H1 (cell line): ENCODE data around the gene UGT1A9. TPM values are rescaled to one million over a fixed set of nuclear protein-coding genes. Genes with fewer than 3 reads are reported as not detected.

Experiments
- CTCF ChIA-PET: fragments of 300-600 bp; sonication (Branson Sonifier 250); formaldehyde crosslinking; loops from one replicate; lab custom pipeline; 2021; ENCODE audit not compliant: partially characterized antibody; lab: Charles Lee
- POLR2A ChIA-PET: fragments of 300-600 bp; sonication (Branson Sonifier 250); formaldehyde crosslinking; loops from one replicate; lab custom pipeline; 2021; ENCODE audit warnings: inconsistent platforms; ENCODE audit not compliant: partially characterized antibody; lab: Charles Lee
- DNase-seq, 2 experiments: peaks; one replicate each; pipeline versions ENCODE4 v3.0.0 to v3.0.0-alpha.2; 2010 to 2022; ENCODE audit warnings: low spot score in 2 of 2, low read depth in 1 of 2, mixed read lengths in 1 of 2
- FAIRE-seq: peaks from 2 replicates; lab custom pipeline; 2011; peaks lifted over from hg19 to GRCh38; lab: Jason Lieb, UNC
- H2AFZ ChIP-seq: 2 replicates; pipeline ENCODE4 v1.8.1; 2012; ENCODE audit warnings: low read length, inconsistent platforms
- H2AK5ac ChIP-seq: 2 replicates; pipeline ENCODE4 v1.6.1; 2013; ENCODE audit warnings: low read depth, low read length
- H2BK120ac ChIP-seq: replicated peaks from 2 replicates; pipeline ENCODE3; 2013; ENCODE audit warnings: low read depth, low read length, inconsistent platforms
- H2BK12ac ChIP-seq: 2 replicates; pipeline ENCODE4 v1.6.1; 2013; ENCODE audit warnings: low read depth, low read length
- H2BK15ac ChIP-seq: 2 replicates; pipeline ENCODE4 v1.6.1; 2013; ENCODE audit warnings: low read length
- H2BK20ac ChIP-seq: 2 replicates; pipeline ENCODE4 v1.6.1; 2013; ENCODE audit warnings: low read length
- H2BK5ac ChIP-seq: 2 replicates; pipeline ENCODE4 v1.6.1; 2013; ENCODE audit warnings: low read depth, low read length
- H3K14ac ChIP-seq: 2 replicates; pipeline ENCODE4 v1.6.1; 2013; ENCODE audit warnings: inconsistent platforms; ENCODE audit not compliant: insufficient read length
- H3K18ac ChIP-seq: 2 replicates; pipeline ENCODE4 v1.6.1; 2013; ENCODE audit warnings: low read length; ENCODE audit errors: extremely low read depth
- H3K23ac ChIP-seq: 2 replicates; pipeline ENCODE4 v1.6.1; 2013; ENCODE audit warnings: inconsistent platforms; ENCODE audit not compliant: insufficient read length
- H3K23me2 ChIP-seq: 2 replicates; pipeline ENCODE4 v1.6.1; 2013; ENCODE audit warnings: low read depth, low read length
- H3K27ac ChIP-seq: 2 replicates; pipeline ENCODE4 v1.6.1; 2011; ENCODE audit warnings: low read depth, low read length, inconsistent platforms
- H3K27me3 ChIP-seq, 4 experiments: replicated peaks in 1 of 4; 1 replicate in 1 of 4; 2 replicates in 3 of 4; pipeline versions ENCODE4 v1.6.1 to v1.8.1; 2011 to 2013; ENCODE audit warnings: low read length in 3 of 4, mild to moderate bottlenecking in 3 of 4, inconsistent platforms in 2 of 4, mixed read lengths in 2 of 4, moderate library complexity in 1 of 4; ENCODE audit not compliant: control insufficient read depth in 3 of 4, insufficient read depth in 3 of 4; ENCODE audit errors: extremely low read depth in 1 of 4
- H3K36me3 ChIP-seq, 4 experiments: 2 replicates each; pipeline versions ENCODE4 v1.6.1 to v1.8.1; 2011 to 2013; ENCODE audit warnings: mild to moderate bottlenecking in 4 of 4, low read length in 3 of 4, moderate library complexity in 2 of 4, control low read depth in 1 of 4, inconsistent platforms in 1 of 4; ENCODE audit not compliant: insufficient read depth in 4 of 4, control insufficient read depth in 2 of 4
- H3K4ac ChIP-seq: replicated peaks from 2 replicates; pipeline ENCODE3; 2013; ENCODE audit warnings: low read length, low read depth, mixed read lengths, inconsistent platforms; ENCODE audit not compliant: insufficient read length
- H3K4me1 ChIP-seq, 4 experiments: replicated peaks in 1 of 4; 1 replicate in 1 of 4; 2 replicates in 3 of 4; pipeline versions ENCODE4 v1.6.1 to v1.8.1; 2011 to 2013; ENCODE audit warnings: low read length in 3 of 4, inconsistent platforms in 2 of 4, mixed read lengths in 1 of 4; ENCODE audit not compliant: insufficient read depth in 4 of 4, control insufficient read depth in 3 of 4
- H3K4me2 ChIP-seq, 2 experiments: 2 replicates each; pipeline versions ENCODE4 v1.6.1 to v1.8.1; 2011 to 2013; ENCODE audit warnings: low read depth in 2 of 2, low read length in 2 of 2, control low read depth in 1 of 2, inconsistent platforms in 1 of 2, mild to moderate bottlenecking in 1 of 2; ENCODE audit not compliant: insufficient read depth in 1 of 2
- H3K4me3 ChIP-seq, 4 experiments: fragments of 200-600, 300-600 bp in 1 of 4; sonication (generic), shearing (Covaris generic), sonication (Bioruptor Twin) in 1 of 4; 2 replicates each; pipeline versions ENCODE4 v1.5.1 to v1.8.1; 2011 to 2016; ENCODE audit warnings: low read length in 4 of 4, low read depth in 3 of 4, control low read depth in 2 of 4, inconsistent platforms in 2 of 4, mild to moderate bottlenecking in 2 of 4, mixed read lengths in 1 of 4, moderate library complexity in 1 of 4; ENCODE audit not compliant: insufficient read depth in 2 of 4; ENCODE audit errors: extremely low read depth in 1 of 4
- H3K56ac ChIP-seq: replicated peaks from 2 replicates; pipeline ENCODE3; 2013; ENCODE audit warnings: low read depth, mild to moderate bottlenecking, mixed read lengths, low read length, inconsistent platforms; ENCODE audit not compliant: insufficient read length
- H3K79me1 ChIP-seq: 2 replicates; pipeline ENCODE4 v1.6.1; 2013; ENCODE audit warnings: low read depth, low read length, control low read depth
- H3K79me2 ChIP-seq, 2 experiments: 2 replicates each; pipeline versions ENCODE4 v1.6.1 to v1.8.1; 2012 to 2013; ENCODE audit warnings: low read length in 2 of 2, mild to moderate bottlenecking in 2 of 2, inconsistent platforms in 1 of 2; ENCODE audit not compliant: insufficient read depth in 2 of 2, control insufficient read depth in 1 of 2
- H3K9ac ChIP-seq, 4 experiments: replicated peaks in 1 of 4; 1 replicate in 1 of 4; 2 replicates in 3 of 4; pipeline versions ENCODE4 v1.6.1 to v1.8.1; 2011 to 2013; ENCODE audit warnings: low read depth in 3 of 4, low read length in 3 of 4, control low read depth in 2 of 4, mild to moderate bottlenecking in 2 of 4, moderate library complexity in 2 of 4, inconsistent platforms in 1 of 4; ENCODE audit errors: extremely low read depth in 1 of 4
- H3K9me3 ChIP-seq, 2 experiments: 2 replicates each; pipeline versions ENCODE4 v1.6.1 to v1.8.1; 2012 to 2013; ENCODE audit warnings: mild to moderate bottlenecking in 2 of 2, moderate library complexity in 2 of 2, control low read depth in 1 of 2, inconsistent platforms in 1 of 2, low read depth in 1 of 2, low read length in 1 of 2, mixed read lengths in 1 of 2; ENCODE audit not compliant: insufficient read depth in 2 of 2
- H4K20me1 ChIP-seq, 2 experiments: replicated peaks in 1 of 2; 2 replicates each; pipeline versions ENCODE3 to v1.8.1; 2011 to 2013; ENCODE audit warnings: inconsistent platforms in 2 of 2, low read length in 2 of 2, mild to moderate bottlenecking in 1 of 2; ENCODE audit not compliant: insufficient read depth in 2 of 2, control insufficient read depth in 1 of 2
- H4K5ac ChIP-seq: 2 replicates; pipeline ENCODE4 v1.6.1; 2013; ENCODE audit warnings: low read length, low read depth, mixed read lengths, inconsistent platforms; ENCODE audit not compliant: insufficient read length
- H4K8ac ChIP-seq: 2 replicates; pipeline ENCODE4 v1.8.0; 2013; ENCODE audit warnings: mild to moderate bottlenecking, moderate library complexity, low read length, inconsistent platforms; ENCODE audit not compliant: insufficient read depth; ENCODE audit errors: extremely low read depth
- H4K91ac ChIP-seq: replicated peaks from 2 replicates; pipeline ENCODE3; 2013; ENCODE audit warnings: low read length, mixed read lengths, inconsistent platforms; ENCODE audit not compliant: insufficient read length
- CBX5 ChIP-seq: fragments of 300-800, 300-1000 bp; sonication (generic); IDR thresholded peaks from 2 replicates; pipeline ENCODE4 v1.7.1; 2016; ENCODE audit warnings: antibody characterized with exemption, low read length, low read depth
- CBX8 ChIP-seq: fragments of 300-800, 300-1000 bp; sonication (generic); IDR thresholded peaks from 2 replicates; pipeline ENCODE4 v1.7.1; 2016; ENCODE audit warnings: low read depth, low read length, borderline replicate concordance
- CEBPB ChIP-seq: IDR thresholded peaks from 2 replicates; pipeline ENCODE4 v1.6.1; 2012; ENCODE audit warnings: low read depth, low read length
- CHD2 ChIP-seq: IDR thresholded peaks from 2 replicates; pipeline ENCODE4 v1.6.1; 2012; ENCODE audit warnings: low read length, improper control_type of control experiment
- FOSL1 ChIP-seq: IDR thresholded peaks from 2 replicates; pipeline ENCODE4 v1.6.1; 2011; ENCODE audit warnings: mild to moderate bottlenecking, low read depth, low read length, moderate library complexity; ENCODE audit not compliant: insufficient read depth
- GTF2F1 ChIP-seq: IDR thresholded peaks from 2 replicates; pipeline ENCODE4 v1.6.1; 2012; ENCODE audit warnings: low read depth, low read length, improper control_type of control experiment, borderline replicate concordance
- HDAC6 ChIP-seq: IDR thresholded peaks from one replicate; pipeline ENCODE4 v1.7.1; 2012; ENCODE audit warnings: low read depth, mild to moderate bottlenecking, inconsistent platforms, low read length, moderate library complexity
- KDM4A ChIP-seq: IDR thresholded peaks from one replicate; pipeline ENCODE4 v1.7.1; 2012; ENCODE audit warnings: low read depth, mild to moderate bottlenecking, moderate library complexity, low read length, inconsistent platforms; ENCODE audit not compliant: severe bottlenecking
- MAFK ChIP-seq: IDR thresholded peaks from 2 replicates; pipeline ENCODE4 v1.6.1; 2012; ENCODE audit warnings: low read depth, mild to moderate bottlenecking, improper control_type of control experiment, low read length
- RXRA ChIP-seq: IDR thresholded peaks from 2 replicates; pipeline ENCODE4 v1.6.1; 2011; ENCODE audit warnings: low read depth, mild to moderate bottlenecking, low read length, moderate library complexity; ENCODE audit not compliant: insufficient read depth
- TAF7 ChIP-seq: optimal IDR thresholded peaks from 2 replicates; pipeline ENCODE3; 2011; ENCODE audit warnings: low read depth, mild to moderate bottlenecking, inconsistent platforms, low read length, moderate library complexity, borderline replicate concordance
- WGBS, 2 experiments: shearing (Covaris generic) in 1 of 2; methylation state at CpG; one replicate each; pipeline versions ENCODE4 v1.1.6 to v1.1.7; 2013 to 2015; ENCODE audit warnings: low lambda C conversion rate in 2 of 2, mixed read lengths in 2 of 2, inconsistent platforms in 1 of 2, low coverage in 1 of 2, missing lambda C conversion rate in 1 of 2; ENCODE audit not compliant: insufficient replicate concordance in 2 of 2, insufficient coverage in 1 of 2, insufficient read length in 1 of 2; ENCODE audit errors: extremely low coverage in 1 of 2, missing lambda C conversion rate in 1 of 2; 5-methylcytosine and 5-hydroxymethylcytosine counted together
- polyA plus RNA-seq, 7 experiments: library from polyadenylated mRNA; depleted of rRNA in 3 of 7; stranded (reverse) in 5 of 7; unstranded in 2 of 7; fragments of >200 nt in 5 of 7; fragments of 200-250 nt in 2 of 7; gene quantifications; 1 replicate in 5 of 7; 2 replicates in 1 of 7; 4 replicates in 1 of 7; pipeline versions ENCODE4 v1.2.1 to v1.2.3, GENCODE V29; 2011 to 2013; ENCODE audit warnings: missing spikeins in 2 of 7, mixed read lengths in 2 of 7
- total RNA-seq: library from RNA; stranded (reverse); fragmentation: NEBNext Ultra II Directional; extraction: Animal tissue kit (Norgen Biotek cat#: 25700); gene quantifications from 2 replicates; pipeline ENCODE4 v1.2.1, GENCODE V29; 2021
- TF ChIP-seq, protein P1 (sequence below): IDR thresholded peaks from 2 replicates; pipeline ENCODE4 v1.6.1; 2012; ENCODE audit warnings: inconsistent platforms

The UGT1A9 gene
- total and polyA plus RNA-seq, 2 of the 8 experiments (the other 6 are each of a cell fraction or from before 2014, with no cell fraction given) = not detected

DNA sequence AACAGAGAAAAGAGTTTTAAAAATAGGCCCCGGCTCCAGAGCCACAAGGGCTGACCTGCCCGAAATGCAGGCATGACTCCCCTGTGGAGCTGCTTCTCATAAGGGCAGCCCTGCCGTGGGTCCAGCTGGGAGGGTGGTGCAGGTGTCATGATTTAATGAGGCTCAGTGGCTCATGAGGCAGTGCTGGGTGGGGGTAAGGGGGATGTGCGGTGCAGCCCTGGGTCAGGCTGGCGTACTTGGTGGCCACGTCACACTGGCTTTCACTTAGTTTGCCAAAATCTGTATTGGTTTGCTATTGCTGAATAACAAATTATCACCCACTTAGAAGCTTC, 149.0 kb downstream of the UGT1A9 start:
- Histone ChIP-seq H3K4me2 (no peak overlapping the region), H2BK5ac (no peak overlapping the region), H2BK120ac (no peak overlapping the region), H3K27me3 (no peaks in the 10 kb centered on the region), H2AFZ (no peak overlapping the region), H3K9ac (no peak overlapping the region), H3K56ac (no peak overlapping the region), H3K4me3 (no peak overlapping the region), H3K36me3 (no peaks in the 10 kb centered on the region), H2BK12ac (no peak overlapping the region), H2BK15ac (no peak overlapping the region), H4K20me1 (no peaks in the 10 kb centered on the region), H3K23ac (no peak overlapping the region), H3K27ac (no peak overlapping the region), H3K23me2 (no peaks in the 10 kb centered on the region), H3K4ac (no peak overlapping the region), H3K9me3 (no peaks in the 10 kb centered on the region), H3K79me2 (no peaks in the 10 kb centered on the region), H3K4me1 (no peaks in the 10 kb centered on the region), H2AK5ac (no peak overlapping the region), H4K5ac (no peak overlapping the region), H3K18ac (no peak overlapping the region), H4K8ac (peak overlapping the region; percentile 51; the same call in 1 of the 2 replicates), H3K14ac (no peak overlapping the region), H2BK20ac (no peak overlapping the region), H4K91ac (no peak overlapping the region), H3K79me1 (no peaks in the 10 kb centered on the region)
- FAIRE-seq (no peak), DNase-seq (no peak)
- 94% methylated on average over 6 of the region's 6 CpGs; no CpG with 5 or more reads in 1 of the 2 experiments for WGBS, 2 experiments
- no peak for TF ChIP-seq MAFK
- no peak for TF ChIP-seq CBX5
- no peak for TF ChIP-seq CHD2
- TF ChIP-seq CBX8 = no peak
- TF ChIP-seq HDAC6 = no peak
- TF ChIP-seq, protein P1, sequence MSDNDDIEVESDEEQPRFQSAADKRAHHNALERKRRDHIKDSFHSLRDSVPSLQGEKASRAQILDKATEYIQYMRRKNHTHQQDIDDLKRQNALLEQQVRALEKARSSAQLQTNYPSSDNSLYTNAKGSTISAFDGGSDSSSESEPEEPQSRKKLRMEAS = no peak
- TF ChIP-seq RXRA = no peak
- TF ChIP-seq TAF7 = no peak
- TF ChIP-seq CEBPB = no peak
- no peak for TF ChIP-seq GTF2F1
- TF ChIP-seq FOSL1 = no peak
- no peak for TF ChIP-seq KDM4A
- ChIA-PET CTCF (interaction anchor here (0.7 to 1.2 kb wide), 5 partner anchors 12 to 518 kb away, joined by 3 to 4 read pairs (median 3); no protein-coding TSS in a partner anchor), POLR2A (no interaction called here)
